Right renal cortex interstitium (tissue), 3 donors: ENCODE measurements around the gene PRKCA. TPM values are rescaled to one million over a fixed set of nuclear protein-coding genes. Genes with fewer than 3 reads are reported as not detected.
"Not testable (repeated sequence)": the region's sequence is repeated elsewhere in the genome, so short reads cannot be mapped to it uniquely, and the experiment has no call there.

Experiments
- DNase-seq, 3 donors: peaks; one replicate each; pipeline ENCODE4 v3.0.0-alpha.2; 2013; ENCODE audit warnings: low read depth in 3 of 3, low spot score in 2 of 3
- polyA plus RNA-seq, 3 donors: library from polyadenylated mRNA; unstranded; fragments of 120-200 nt; gene quantifications; one replicate each; pipeline ENCODE4 v1.2.1, GENCODE V29; 2013; ENCODE audit not compliant: insufficient read length in 3 of 3

Gene PRKCA
- polyA plus RNA-seq, 3 donors, result 22.8 to 24.1 (median 23.8) TPM

DNA sequence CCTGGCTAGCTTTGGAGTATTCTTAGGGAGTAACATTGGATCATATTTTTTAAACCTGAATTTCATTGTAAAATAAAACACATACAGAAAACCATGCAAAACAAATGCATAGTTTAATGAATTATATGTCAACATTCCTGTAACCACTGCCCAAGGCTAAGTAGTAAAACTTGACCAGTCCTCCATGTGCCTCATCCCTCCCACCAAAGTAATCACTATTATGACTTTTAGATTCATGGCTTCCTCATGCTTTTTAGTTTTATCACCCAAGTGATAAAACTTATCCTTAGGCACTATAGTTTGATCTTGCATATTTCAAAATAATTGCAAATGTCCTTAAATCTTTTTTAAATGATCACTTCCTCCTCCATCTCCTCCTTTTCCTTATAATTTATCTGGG, 20.4 kb downstream of the PRKCA start:
- no peak for DNase-seq

GRCh38 chr17:66324381-66325004, 22.1 kb downstream of the PRKCA start:
- DNase-seq, result not testable (repeated sequence)

DNA sequence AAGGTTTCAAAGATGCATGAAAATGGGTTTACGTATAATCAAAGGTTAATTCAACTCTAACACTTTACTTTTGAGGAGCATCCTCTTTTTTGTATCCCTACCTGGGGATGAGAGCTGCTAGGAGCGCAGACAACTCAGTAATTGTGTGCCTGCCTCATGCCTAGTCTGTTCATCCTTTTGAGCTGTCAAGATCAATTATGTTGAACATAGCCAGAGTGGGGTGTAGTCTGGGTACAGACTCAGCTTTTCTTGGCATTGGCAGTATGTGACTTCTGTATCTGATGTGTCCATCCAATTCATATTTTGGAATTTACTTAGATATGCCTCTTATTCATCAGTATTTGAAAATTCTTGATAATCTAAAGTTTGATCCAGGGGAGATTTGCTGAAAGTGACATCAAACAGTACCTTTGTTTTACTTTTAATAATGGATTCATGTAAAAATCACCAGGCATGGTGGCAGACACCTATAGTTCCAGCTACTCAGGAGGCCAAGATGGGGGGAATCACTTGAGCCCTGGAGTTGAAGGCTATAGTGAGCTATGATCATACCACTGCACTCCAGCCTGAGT, 24.1 kb downstream of the PRKCA start:
- DNase-seq, result no peak

DNA sequence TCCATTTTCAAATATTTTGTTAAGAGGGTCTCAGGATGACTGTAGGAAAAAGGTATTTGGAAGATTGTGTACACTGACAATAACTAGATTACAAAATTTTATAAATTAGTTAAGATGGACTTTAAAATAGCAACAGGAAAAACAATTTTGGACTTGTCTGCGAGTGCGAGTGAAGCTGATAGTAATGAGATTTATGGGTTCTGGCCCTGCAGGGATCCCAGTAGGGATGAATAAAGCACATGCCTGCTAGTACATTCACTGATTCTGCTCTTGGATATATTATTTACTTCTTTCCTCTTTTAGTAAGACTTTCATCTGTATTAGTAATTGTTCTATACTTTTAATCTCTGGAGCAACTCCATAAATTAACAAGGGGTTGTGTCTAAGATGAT, 28.2 kb downstream of the PRKCA start:
- DNase-seq, result no peak

GRCh38 chr17:66331038-66331816, 28.8 kb downstream of the PRKCA start:
- no peak for DNase-seq

- DNase-seq, result no peak
These were observed 33.4 kb downstream of the PRKCA start for GRCh38 chr17:66335797-66336196.

DNA sequence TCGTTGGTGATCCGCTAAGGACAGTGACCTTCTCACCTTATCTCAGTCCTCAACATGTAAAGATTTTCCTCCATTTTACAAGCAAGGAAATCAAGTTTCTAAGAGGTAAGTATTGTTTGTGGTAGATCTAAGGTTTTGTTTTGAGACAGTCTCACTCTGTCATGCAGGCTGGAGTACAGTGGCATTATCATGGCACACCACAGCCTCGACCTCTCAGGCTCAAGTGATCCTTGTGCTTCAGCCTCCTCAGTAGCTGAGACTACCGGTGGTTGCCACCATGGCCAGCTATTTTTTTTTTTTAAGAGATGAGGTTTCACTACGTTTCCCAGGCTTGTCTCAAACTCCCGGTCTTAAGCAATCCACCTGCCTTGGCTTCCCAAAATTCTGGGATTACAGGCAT, 34.9 kb downstream of the PRKCA start:
- no peak for DNase-seq

- no peak for DNase-seq
These were observed 35.6 kb downstream of the PRKCA start for GRCh38 chr17:66337866-66338485.

- no peak for DNase-seq
These were observed 36.5 kb downstream of the PRKCA start for GRCh38 chr17:66338937-66339336.

GRCh38 chr17:66339561-66339960, 37.1 kb downstream of the PRKCA start:
- no peak for DNase-seq

DNA sequence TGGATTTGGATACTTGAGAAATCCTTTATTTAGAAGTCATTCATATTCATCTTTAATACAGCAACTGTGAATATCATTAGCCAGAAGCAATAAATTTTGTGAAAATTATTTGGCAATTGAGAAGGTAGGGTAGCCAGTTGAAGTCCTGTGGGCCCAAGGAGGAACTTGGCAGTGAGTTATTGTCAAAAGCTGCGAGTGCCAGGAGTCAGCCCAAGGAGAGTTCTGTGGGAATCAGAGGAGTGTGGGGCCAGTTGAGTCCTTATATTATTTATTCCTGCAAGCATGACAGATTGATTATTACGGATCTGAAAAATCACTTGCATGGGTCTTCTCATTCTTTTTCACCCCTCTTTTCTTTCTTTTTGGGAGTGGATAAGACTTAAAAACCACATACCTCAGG, 38.3 kb downstream of the PRKCA start:
- no peak for DNase-seq

- no peak for DNase-seq
These were observed 39.0 kb downstream of the PRKCA start for GRCh38 chr17:66341462-66341861.

GRCh38 chr17:66342263-66342662, 39.9 kb downstream of the PRKCA start:
- not testable (repeated sequence) for DNase-seq

DNA sequence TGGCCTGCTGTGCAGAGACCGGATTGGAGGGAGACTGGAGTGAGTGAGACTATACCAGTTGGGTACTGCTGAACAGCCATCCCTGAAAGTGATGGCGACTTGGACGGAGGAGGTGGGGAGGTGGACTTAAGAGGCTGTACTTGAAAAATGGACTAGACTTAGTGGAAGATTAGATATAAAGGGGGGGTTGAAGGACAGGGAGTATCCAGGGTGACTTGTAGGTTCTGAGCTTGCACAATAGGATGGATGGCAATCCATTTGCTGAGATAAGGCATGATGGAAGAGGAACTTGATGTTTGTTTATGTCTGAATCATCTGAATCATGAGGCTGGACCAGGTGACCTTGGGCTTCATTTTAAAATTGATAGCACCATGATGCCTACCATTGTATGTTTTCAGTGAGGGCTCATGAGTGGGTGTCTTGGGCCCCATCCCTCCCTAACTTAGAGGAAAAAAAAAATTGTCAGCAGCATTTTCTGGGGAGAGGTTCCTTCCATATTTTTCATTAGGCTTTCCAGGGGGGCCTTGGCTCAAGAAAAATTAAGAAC, 41.2 kb downstream of the PRKCA start:
- DNase-seq, result no peak

DNA sequence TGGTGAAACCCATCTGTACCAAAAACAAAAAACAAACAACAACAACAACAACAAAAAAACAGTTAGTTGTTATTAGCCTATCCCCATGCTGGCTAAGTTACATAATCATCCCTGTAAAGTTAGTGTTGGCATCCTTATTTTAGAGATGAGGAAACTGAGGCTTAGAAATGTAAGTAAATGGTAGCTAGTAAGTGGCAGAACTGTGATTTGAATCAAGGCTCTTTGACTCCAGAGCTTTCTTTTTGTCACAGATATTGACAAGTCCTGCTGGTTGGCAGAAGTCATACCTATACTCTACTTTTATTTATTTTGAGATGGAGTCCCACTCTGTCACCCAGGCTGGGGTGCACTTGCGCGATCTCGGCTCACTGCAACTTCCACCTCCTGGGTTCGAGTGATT, 42.1 kb downstream of the PRKCA start:
- no peak for DNase-seq

DNA sequence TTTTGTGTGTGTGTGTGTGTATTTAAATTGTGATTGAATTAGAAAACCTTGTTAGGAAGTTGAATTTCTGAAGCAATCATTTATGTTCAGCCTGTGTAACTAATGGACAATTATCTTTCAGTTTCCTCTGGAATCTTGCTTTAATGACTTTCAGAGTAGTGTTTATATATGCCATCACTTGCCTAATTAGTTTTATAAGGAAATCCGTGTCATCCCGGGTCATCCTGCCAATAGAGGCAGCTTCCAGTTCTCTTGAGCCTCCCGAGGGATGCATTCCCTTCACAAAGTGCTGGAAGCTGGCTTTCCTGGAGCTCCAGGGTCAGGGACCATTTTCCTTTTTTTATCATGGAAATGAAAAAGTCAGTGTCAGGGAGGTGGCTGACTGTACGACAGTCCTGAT, 42.9 kb downstream of the PRKCA start:
- no peak for DNase-seq

- not testable (repeated sequence) for DNase-seq
These were observed 43.7 kb downstream of the PRKCA start for GRCh38 chr17:66345949-66346638.

- DNase-seq, result no peak
These were observed 45.5 kb downstream of the PRKCA start for GRCh38 chr17:66347661-66348514.

GRCh38 chr17:66348584-66349165, 46.3 kb downstream of the PRKCA start:
- no peak for DNase-seq
